SH-SY5Y (cell line): ENCODE measurements around the gene GRM8.

ENCODE experiments used
- GATA2 ChIP-seq: IDR thresholded peaks from 2 replicates; pipeline ENCODE4 v1.6.1; 2011; ENCODE audit warnings: mild to moderate bottlenecking, low read depth, low read length
- GATA3 ChIP-seq: IDR thresholded peaks from 2 replicates; pipeline ENCODE4 v1.6.1; 2011; ENCODE audit warnings: low read depth, mild to moderate bottlenecking, low read length, moderate library complexity

The GRM8 gene

GRCh38 chr7:126533715-126534114, 719.0 kb downstream of the GRM8 start:
- TF ChIP-seq GATA2 (no peak), GATA3 (no peak)

- TF ChIP-seq GATA3 (no peak), GATA2 (no peak)
Measured at GRCh38 chr7:126529833-126530232, 722.9 kb downstream of the GRM8 start.

- no peak for TF ChIP-seq GATA2
- TF ChIP-seq GATA3, result no peak
Measured at GRCh38 chr7:126529254-126529653, 723.5 kb downstream of the GRM8 start.

- TF ChIP-seq GATA2 (no peak), GATA3 (peak; percentile 31; the same call in 1 of the 2 replicates)
Measured at GRCh38 chr7:126525906-126526305, 726.8 kb downstream of the GRM8 start.

- TF ChIP-seq GATA2, result no peak
- TF ChIP-seq GATA3, result no peak
Measured at GRCh38 chr7:126524967-126525366, 727.8 kb downstream of the GRM8 start.

GRCh38 chr7:126511046-126511445, 741.7 kb downstream of the GRM8 start:
- TF ChIP-seq GATA2 (no peak), GATA3 (no peak)

GRCh38 chr7:126501617-126502016, 751.1 kb downstream of the GRM8 start:
- TF ChIP-seq GATA2, result no peak
- no peak for TF ChIP-seq GATA3

GRCh38 chr7:126499481-126499880, 753.3 kb downstream of the GRM8 start:
- no peak for TF ChIP-seq GATA3
- TF ChIP-seq GATA2, result no peak

- no peak for TF ChIP-seq GATA2
- no peak for TF ChIP-seq GATA3
Measured at GRCh38 chr7:126495733-126496132, 757.0 kb downstream of the GRM8 start.

GRCh38 chr7:126495001-126495400, 757.7 kb downstream of the GRM8 start:
- TF ChIP-seq GATA3 (no peak), GATA2 (no peak)

GRCh38 chr7:126493801-126494200, 758.9 kb downstream of the GRM8 start:
- no peak for TF ChIP-seq GATA3
- no peak for TF ChIP-seq GATA2

GRCh38 chr7:126489874-126490273, 762.9 kb downstream of the GRM8 start:
- TF ChIP-seq GATA3, result no peak
- TF ChIP-seq GATA2, result no peak

GRCh38 chr7:126487728-126488442, 764.9 kb downstream of the GRM8 start:
- no peak for TF ChIP-seq GATA2
- no peak for TF ChIP-seq GATA3

GRCh38 chr7:126486806-126487205, 765.9 kb downstream of the GRM8 start:
- TF ChIP-seq GATA3, result no peak
- TF ChIP-seq GATA2, result no peak

GRCh38 chr7:126485791-126486190, 767.0 kb downstream of the GRM8 start:
- 0 out of 2 replicates have a peak, but pooled peaks have one; percentile 9 for TF ChIP-seq GATA3
- no peak for TF ChIP-seq GATA2
